Left renal pelvis (tissue), 4 donors: ENCODE data around the gene FUZ. TPM values are rescaled to one million over a fixed set of nuclear protein-coding genes. Genes with fewer than 3 reads are reported as not detected.

ENCODE experiments used
- DNase-seq, 4 donors: peaks; one replicate each; pipeline ENCODE4 v3.0.0-alpha.2; 2013; ENCODE audit warnings: low read depth in 4 of 4, low spot score in 3 of 4
- polyA plus RNA-seq, 4 donors: library from polyadenylated mRNA; unstranded; fragments of 120-200 nt; gene quantifications; one replicate each; pipeline ENCODE4 v1.2.1, GENCODE V29; 2013; ENCODE audit not compliant: insufficient read length in 4 of 4

FUZ gene
- polyA plus RNA-seq: 10 to 100 TPM; 20.9 to 43.3 (median 35.5) TPM

GRCh38 chr19:49812997-49813861, at the start of gene FUZ:
TSS of gene FUZ (minus strand) at chr19:49813292. CDS start at chr19:49813106, 186 bp downstream.
- DNase-seq: peak; percentile 94 to 98 (median 97)

GRCh38 chr19:49862391-49863253, 49.5 kb upstream of the FUZ start:
- no peak for DNase-seq

GRCh38 chr19:49861541-49862378, 48.7 kb upstream of the FUZ start:
- DNase-seq: no peak

GRCh38 chr19:49861107-49861506, 48.0 kb upstream of the FUZ start:
- no peak for DNase-seq

GRCh38 chr19:49860336-49861102, 47.4 kb upstream of the FUZ start:
- no peak for DNase-seq

- DNase-seq: no peak
Measured at GRCh38 chr19:49859682-49860335, 46.7 kb upstream of the FUZ start.

GRCh38 chr19:49858088-49858985, 45.2 kb upstream of the FUZ start:
- no peak for DNase-seq

GRCh38 chr19:49857838-49858087, 44.7 kb upstream of the FUZ start:
- no peak for DNase-seq

- no peak for DNase-seq
Measured at GRCh38 chr19:49857061-49857837, 44.2 kb upstream of the FUZ start.

GRCh38 chr19:49856574-49857021, 43.5 kb upstream of the FUZ start:
- DNase-seq: no peak

- DNase-seq: no peak
Measured at GRCh38 chr19:49855676-49856573, 42.8 kb upstream of the FUZ start.

GRCh38 chr19:49855277-49855675, 42.2 kb upstream of the FUZ start:
- no peak for DNase-seq

GRCh38 chr19:49854378-49855263, 41.5 kb upstream of the FUZ start:
- DNase-seq: no peak

- no peak for DNase-seq
Measured at GRCh38 chr19:49853852-49854377, 40.8 kb upstream of the FUZ start.

- no peak for DNase-seq
Measured at GRCh38 chr19:49852631-49853126, 39.6 kb upstream of the FUZ start.
